Kidney epithelial cell (primary cell): Measurements from ENCODE around the gene ADCY2. TPM values are rescaled to one million over a fixed set of nuclear protein-coding genes. Genes with fewer than 3 reads are reported as not detected.

Experiments used
- DNase-seq: peaks from one replicate; pipeline ENCODE4 v3.0.0-alpha.2; 2010; ENCODE audit warnings: low read depth
- H3K27me3 ChIP-seq: 2 replicates; pipeline ENCODE4 v1.6.0; 2011; ENCODE audit warnings: low read length; ENCODE audit not compliant: control insufficient read depth, insufficient read depth
- H3K36me3 ChIP-seq: 2 replicates; pipeline ENCODE4 v1.5.1; 2011; ENCODE audit warnings: low read length; ENCODE audit not compliant: control insufficient read depth, insufficient read depth
- H3K4me3 ChIP-seq: 2 replicates; pipeline ENCODE4 v1.5.1; 2011; ENCODE audit warnings: low read depth, mild to moderate bottlenecking, control low read depth, low read length
- CTCF ChIP-seq: IDR thresholded peaks from 2 replicates; pipeline ENCODE4 v1.5.1; 2011; ENCODE audit warnings: mild to moderate bottlenecking, moderate library complexity, low read length, control low read depth, inconsistent platforms; ENCODE audit not compliant: insufficient read depth, poor library complexity, severe bottlenecking
- total RNA-seq: library from RNA; depleted of rRNA; stranded (reverse); fragments of >200 nt; gene quantifications from 2 replicates; pipeline ENCODE4 v1.2.3, GENCODE V29; 2015

ADCY2 gene
- total RNA-seq, 1 donor from 2014 or later: 0.25 TPM

GRCh38 chr5:7794823-7795222, 398.9 kb downstream of the ADCY2 start:
- DNase-seq: no peak
- Histone ChIP-seq H3K4me3 (no peak overlapping the region), H3K27me3 (no peaks in the 10 kb centered on the region), H3K36me3 (no peaks in the 10 kb centered on the region)
- TF ChIP-seq CTCF: no peak

DNA sequence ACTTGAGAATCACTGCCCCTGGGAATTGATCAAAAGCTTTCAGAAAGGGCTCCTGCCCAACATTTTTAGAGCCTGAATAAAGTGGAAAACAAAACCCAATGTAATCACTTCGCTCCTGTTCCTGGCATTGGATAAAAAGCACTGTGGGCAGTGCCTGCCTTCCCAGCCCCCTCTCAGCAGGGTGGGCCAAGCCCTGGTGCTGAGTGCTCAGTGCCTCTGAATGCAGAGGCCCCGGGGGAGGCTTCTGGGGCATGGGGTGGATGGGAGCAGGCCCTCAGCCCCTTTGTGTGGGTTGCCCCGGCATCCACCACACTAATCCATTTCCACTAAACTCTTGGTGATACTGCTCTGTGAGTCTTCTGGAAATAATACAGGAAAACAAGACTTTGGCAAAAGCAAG, 399.4 kb downstream of the ADCY2 start:
- TF ChIP-seq CTCF: no peak
- Histone ChIP-seq H3K4me3 (no peak overlapping the region), H3K27me3 (no peaks in the 10 kb centered on the region), H3K36me3 (no peaks in the 10 kb centered on the region)
- DNase-seq: no peak

GRCh38 chr5:7801891-7802614, 406.1 kb downstream of the ADCY2 start:
- TF ChIP-seq CTCF: no peak
- Histone ChIP-seq H3K4me3 (no peak overlapping the region), H3K36me3 (no peaks in the 10 kb centered on the region), H3K27me3 (no peaks in the 10 kb centered on the region)
- no peak for DNase-seq

GRCh38 chr5:7802855-7803254, 406.9 kb downstream of the ADCY2 start:
- TF ChIP-seq CTCF: no peak
- no peaks in the 10 kb centered on the region for H3K36me3 ChIP-seq
- DNase-seq: no peak

DNA sequence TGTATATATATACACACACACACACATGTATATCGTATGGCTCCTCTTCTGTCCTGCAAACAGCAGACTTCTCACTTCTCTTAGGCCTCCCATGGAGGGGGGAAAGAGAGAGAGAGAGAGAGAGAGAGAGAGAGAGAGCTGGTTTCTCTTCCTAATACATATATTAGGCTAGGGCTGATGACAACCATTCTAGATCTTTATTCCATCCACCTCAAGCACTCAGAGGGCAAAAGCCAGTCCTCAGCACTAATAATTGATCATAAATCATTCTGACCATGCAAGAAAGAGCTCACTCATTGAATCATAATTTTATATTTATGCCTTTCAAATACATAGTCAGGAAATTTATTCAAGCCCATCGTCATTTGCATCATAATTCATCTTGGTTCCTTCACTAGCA, 408.0 kb downstream of the ADCY2 start:
- no peaks in the 10 kb centered on the region for H3K27me3 ChIP-seq
- H3K36me3 ChIP-seq: no peaks in the 10 kb centered on the region
- no peak overlapping the region for H3K4me3 ChIP-seq
- no peak for TF ChIP-seq CTCF
- DNase-seq: no peak

More at GRCh38 chr5:7802855-7803254, 406.9 kb downstream of the ADCY2 start:
- H3K27me3 ChIP-seq: no peaks in the 10 kb centered on the region
- no peak overlapping the region for H3K4me3 ChIP-seq

DNA sequence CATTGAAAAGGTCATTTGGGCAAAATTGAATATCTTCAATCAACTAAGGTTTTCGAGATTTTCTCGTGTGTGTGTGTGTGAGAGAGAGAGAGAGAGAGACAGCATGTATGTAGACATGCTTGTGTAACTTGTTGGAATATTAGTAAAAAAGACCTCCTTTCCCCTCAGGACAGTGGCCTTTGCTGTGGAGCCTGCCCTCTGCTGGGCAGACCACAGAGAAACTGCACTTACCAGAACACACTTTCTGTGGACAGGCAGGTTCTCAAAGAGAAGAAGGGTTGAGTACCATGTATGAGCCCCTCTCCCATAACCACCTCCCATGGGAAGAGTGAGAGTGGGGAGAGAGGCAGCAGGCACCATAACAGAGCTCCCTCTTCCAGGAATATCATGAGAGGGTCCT, 409.4 kb downstream of the ADCY2 start:
- no peak overlapping the region for H3K4me3 ChIP-seq
- no peaks in the 10 kb centered on the region for H3K27me3 ChIP-seq
- DNase-seq: no peak
- peak; percentile 42 for TF ChIP-seq CTCF
- no peaks in the 10 kb centered on the region for H3K36me3 ChIP-seq
